ENCODE data around the gene PRMT1.
"Not testable (repeated sequence)": the region's sequence is repeated elsewhere in the genome, so short reads cannot be mapped to it uniquely, and the experiment has no call there.

DNA sequence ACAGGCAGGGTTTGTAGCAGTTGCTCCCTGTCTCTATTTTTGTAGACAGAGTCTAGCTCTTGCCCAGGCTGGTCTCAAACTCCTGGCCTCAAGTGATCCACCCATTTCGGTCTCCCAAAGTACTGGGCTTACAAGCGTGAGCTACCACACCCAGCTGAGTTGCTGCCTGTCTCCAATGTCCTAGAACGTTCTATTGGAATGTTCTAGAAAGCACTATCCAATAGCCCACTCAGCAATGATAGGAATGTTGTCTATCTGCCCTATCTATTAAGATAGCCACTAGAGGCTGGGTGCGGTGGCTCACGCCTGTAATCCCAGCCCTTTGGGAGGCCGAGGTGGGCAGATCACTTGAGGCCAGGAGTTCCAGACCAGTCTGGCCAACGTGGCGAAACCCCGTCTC, 43.8 kb upstream of the PRMT1 start:
- TF ChIP-seq, protein P1, sequence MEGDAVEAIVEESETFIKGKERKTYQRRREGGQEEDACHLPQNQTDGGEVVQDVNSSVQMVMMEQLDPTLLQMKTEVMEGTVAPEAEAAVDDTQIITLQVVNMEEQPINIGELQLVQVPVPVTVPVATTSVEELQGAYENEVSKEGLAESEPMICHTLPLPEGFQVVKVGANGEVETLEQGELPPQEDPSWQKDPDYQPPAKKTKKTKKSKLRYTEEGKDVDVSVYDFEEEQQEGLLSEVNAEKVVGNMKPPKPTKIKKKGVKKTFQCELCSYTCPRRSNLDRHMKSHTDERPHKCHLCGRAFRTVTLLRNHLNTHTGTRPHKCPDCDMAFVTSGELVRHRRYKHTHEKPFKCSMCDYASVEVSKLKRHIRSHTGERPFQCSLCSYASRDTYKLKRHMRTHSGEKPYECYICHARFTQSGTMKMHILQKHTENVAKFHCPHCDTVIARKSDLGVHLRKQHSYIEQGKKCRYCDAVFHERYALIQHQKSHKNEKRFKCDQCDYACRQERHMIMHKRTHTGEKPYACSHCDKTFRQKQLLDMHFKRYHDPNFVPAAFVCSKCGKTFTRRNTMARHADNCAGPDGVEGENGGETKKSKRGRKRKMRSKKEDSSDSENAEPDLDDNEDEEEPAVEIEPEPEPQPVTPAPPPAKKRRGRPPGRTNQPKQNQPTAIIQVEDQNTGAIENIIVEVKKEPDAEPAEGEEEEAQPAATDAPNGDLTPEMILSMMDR (IDR thresholded peaks at IDR 0.05): not testable (repeated sequence)
- not testable (repeated sequence) for TF ChIP-seq POLR2A (IDR thresholded peaks at IDR 0.05)

Data from lower leg skin (tissue), 3 donors.